ENCODE data around the gene TBCK. TPM values are rescaled to one million over a fixed set of nuclear protein-coding genes. Genes with fewer than 3 reads are reported as not detected.

TBCK gene
- total RNA-seq, 1 donor from 2014 or later = 28.2 TPM

DNA sequence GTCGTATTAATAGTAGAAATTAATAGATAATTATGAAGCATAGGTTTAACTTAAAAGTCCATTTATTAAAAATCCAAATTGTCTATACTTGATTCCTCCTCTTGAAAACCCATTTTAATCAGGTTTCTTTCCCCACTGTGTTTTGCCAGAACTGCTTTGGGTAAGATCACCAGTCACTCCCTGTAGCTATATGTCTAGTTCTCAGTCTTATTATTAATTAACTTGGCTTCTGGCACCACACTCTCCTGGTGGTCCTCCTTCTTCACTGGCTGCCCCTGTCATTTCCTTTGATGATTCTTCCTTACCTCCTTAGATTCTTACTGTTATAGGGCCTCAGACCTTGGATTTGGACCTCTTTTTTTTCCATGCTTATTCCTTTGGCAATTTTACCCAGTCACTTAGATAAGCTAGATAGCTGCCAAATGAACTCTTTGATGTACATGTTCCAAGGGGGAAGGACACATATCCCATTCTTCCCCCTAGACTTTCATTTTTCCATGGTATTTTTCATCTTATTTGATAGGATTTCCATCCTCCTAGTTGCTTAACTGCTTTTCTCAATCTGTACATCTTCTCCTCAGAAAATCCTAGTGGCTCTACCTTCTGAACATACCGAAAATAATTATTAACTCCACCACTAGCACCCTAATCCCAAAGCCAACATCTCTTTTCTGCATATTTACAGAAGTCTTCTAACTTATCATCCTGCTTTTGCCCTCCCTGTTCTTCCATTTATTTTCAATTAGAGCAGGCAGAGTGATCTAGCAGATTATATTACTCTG is 28.0 kb upstream of the TBCK start:
- no peak for DNase-seq (ENCODE audit: low spot score)
- Mint-ChIP-seq H3K4me1 (ENCODE audit: low read depth) (peaks cover 14% of the 10 kb centered on the region), H3K27me3 (ENCODE audit: low read depth) (no peaks in the 10 kb centered on the region), H3K36me3 (ENCODE audit: low read depth) (peaks cover 25% of the 10 kb centered on the region), H3K9me3 (ENCODE audit: low read depth) (peaks cover 15% of the 10 kb centered on the region), H3K27ac (ENCODE audit: unreplicated experiment) (peak overlapping the region; percentile 1), H3K4me3 (ENCODE audit: unreplicated experiment) (no peak overlapping the region)
- no peak for TF ChIP-seq CTCF (IDR thresholded peaks at IDR 0.05)

GRCh38 chr4:106340774-106341173 is 24.8 kb upstream of the TBCK start:
- H3K9me3 Mint-ChIP-seq (ENCODE audit: low read depth) = peaks cover 25% of the 10 kb centered on the region
- TF ChIP-seq CTCF (IDR thresholded peaks at IDR 0.05) = no peak
- H3K36me3 Mint-ChIP-seq (ENCODE audit: low read depth) = peaks cover 40% of the 10 kb centered on the region
- DNase-seq (ENCODE audit: low spot score) = no peak
- H3K27ac Mint-ChIP-seq (ENCODE audit: unreplicated experiment) = no peak overlapping the region
- H3K27me3 Mint-ChIP-seq (ENCODE audit: low read depth) = no peaks in the 10 kb centered on the region
- no peak overlapping the region for H3K4me3 Mint-ChIP-seq (ENCODE audit: unreplicated experiment)
- H3K4me1 Mint-ChIP-seq (ENCODE audit: low read depth) = peaks cover 14% of the 10 kb centered on the region

DNA sequence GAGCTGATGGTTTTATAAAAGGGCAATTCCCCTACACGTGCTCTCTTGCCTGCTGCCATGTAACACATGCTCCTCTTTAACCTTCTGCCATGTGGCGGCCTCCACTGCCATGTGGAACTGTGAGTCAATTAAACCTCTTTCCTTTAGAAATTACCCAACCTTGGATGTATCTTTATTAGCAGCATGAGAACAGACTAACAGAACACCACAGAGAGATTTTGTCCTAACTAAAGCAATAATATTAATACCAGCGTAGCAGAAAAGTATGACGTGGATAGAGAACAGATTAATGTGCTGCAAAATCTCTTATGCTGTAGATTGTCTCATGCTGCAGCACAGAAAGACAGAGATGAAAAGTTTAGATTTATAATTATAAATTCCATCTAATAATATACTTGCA is 23.4 kb upstream of the TBCK start:
- H3K27ac Mint-ChIP-seq (ENCODE audit: unreplicated experiment) = no peak overlapping the region
- peaks cover 13% of the 10 kb centered on the region for H3K4me1 Mint-ChIP-seq (ENCODE audit: low read depth)
- TF ChIP-seq CTCF (IDR thresholded peaks at IDR 0.05) = no peak
- H3K27me3 Mint-ChIP-seq (ENCODE audit: low read depth) = no peaks in the 10 kb centered on the region
- peaks cover 40% of the 10 kb centered on the region for H3K36me3 Mint-ChIP-seq (ENCODE audit: low read depth)
- no peak overlapping the region for H3K4me3 Mint-ChIP-seq (ENCODE audit: unreplicated experiment)
- H3K9me3 Mint-ChIP-seq (ENCODE audit: low read depth) = peaks cover 25% of the 10 kb centered on the region
- DNase-seq (ENCODE audit: low spot score) = no peak

GRCh38 chr4:106338671-106339070 is 22.7 kb upstream of the TBCK start:
- Mint-ChIP-seq H3K9me3 (ENCODE audit: low read depth) (peaks cover 25% of the 10 kb centered on the region), H3K4me3 (ENCODE audit: unreplicated experiment) (no peak overlapping the region), H3K36me3 (ENCODE audit: low read depth) (peaks cover 40% of the 10 kb centered on the region), H3K27ac (ENCODE audit: unreplicated experiment) (no peak overlapping the region), H3K27me3 (ENCODE audit: low read depth) (no peaks in the 10 kb centered on the region), H3K4me1 (ENCODE audit: low read depth) (peaks cover 8% of the 10 kb centered on the region)
- TF ChIP-seq CTCF (IDR thresholded peaks at IDR 0.05) = no peak
- DNase-seq (ENCODE audit: low spot score) = no peak

GRCh38 chr4:106337916-106338315 is 21.9 kb upstream of the TBCK start:
- H3K4me1 Mint-ChIP-seq (ENCODE audit: low read depth) = peaks cover 8% of the 10 kb centered on the region
- H3K9me3 Mint-ChIP-seq (ENCODE audit: low read depth) = peaks cover 25% of the 10 kb centered on the region
- DNase-seq (ENCODE audit: low spot score) = no peak
- peaks cover 44% of the 10 kb centered on the region for H3K36me3 Mint-ChIP-seq (ENCODE audit: low read depth)
- H3K27me3 Mint-ChIP-seq (ENCODE audit: low read depth) = no peaks in the 10 kb centered on the region
- H3K4me3 Mint-ChIP-seq (ENCODE audit: unreplicated experiment) = no peak overlapping the region
- no peak for TF ChIP-seq CTCF (IDR thresholded peaks at IDR 0.05)
- H3K27ac Mint-ChIP-seq (ENCODE audit: unreplicated experiment) = no peak overlapping the region

All from chondrocyte (in vitro differentiated cells).